Measurements from ENCODE around the gene ROGDI.

ROGDI gene

DNA sequence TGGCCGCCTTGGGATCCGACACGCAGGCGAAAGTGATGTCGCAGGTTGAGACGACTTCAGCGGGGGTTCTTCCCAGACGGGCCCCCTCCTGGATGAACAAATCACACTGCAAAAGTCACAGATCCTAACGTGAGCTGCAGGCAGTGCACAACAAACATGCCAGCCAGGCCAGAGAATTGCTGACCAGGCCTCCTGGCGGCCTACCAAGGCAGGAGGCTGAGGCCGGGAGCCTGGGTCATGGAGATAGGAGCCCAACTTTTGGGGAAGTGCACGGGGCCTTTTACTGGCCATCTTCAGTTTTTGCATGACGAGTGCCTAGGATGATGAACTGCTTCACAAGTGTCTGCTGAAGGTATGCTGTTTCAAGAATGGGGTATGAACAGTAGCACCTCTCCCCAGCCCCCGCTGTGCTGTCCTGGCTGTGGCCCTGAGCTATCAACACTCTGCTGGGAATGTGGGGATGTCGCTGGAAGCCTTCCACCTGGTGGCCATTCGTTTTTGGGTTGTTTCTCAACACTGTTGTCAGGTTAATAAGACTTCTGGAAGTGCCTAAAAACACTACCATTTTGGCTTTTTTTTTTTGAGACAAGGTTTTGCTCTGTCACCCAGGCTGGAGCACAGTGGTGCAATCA lies 12.2 kb upstream of the ROGDI start:
- no peak for DNase-seq

DNA sequence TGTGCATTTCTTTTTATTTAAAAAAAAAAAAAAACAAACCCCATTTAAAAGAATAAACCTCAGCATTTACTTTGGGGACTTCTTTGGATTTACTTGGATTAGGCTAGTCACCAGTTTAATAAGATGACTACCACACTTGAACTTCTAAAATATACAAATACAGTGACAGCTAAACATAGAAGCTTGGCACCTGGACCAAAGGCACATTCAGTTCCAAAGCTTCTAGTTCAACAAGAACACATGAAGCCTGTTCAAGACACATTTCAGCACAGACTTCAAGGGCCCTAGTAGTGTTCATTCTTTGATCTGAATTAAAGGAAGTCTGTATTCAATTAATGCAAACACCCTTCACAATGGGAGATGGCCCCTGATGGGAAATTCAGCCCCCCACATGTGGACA lies 11.6 kb upstream of the ROGDI start:
- DNase-seq: no peak

DNA sequence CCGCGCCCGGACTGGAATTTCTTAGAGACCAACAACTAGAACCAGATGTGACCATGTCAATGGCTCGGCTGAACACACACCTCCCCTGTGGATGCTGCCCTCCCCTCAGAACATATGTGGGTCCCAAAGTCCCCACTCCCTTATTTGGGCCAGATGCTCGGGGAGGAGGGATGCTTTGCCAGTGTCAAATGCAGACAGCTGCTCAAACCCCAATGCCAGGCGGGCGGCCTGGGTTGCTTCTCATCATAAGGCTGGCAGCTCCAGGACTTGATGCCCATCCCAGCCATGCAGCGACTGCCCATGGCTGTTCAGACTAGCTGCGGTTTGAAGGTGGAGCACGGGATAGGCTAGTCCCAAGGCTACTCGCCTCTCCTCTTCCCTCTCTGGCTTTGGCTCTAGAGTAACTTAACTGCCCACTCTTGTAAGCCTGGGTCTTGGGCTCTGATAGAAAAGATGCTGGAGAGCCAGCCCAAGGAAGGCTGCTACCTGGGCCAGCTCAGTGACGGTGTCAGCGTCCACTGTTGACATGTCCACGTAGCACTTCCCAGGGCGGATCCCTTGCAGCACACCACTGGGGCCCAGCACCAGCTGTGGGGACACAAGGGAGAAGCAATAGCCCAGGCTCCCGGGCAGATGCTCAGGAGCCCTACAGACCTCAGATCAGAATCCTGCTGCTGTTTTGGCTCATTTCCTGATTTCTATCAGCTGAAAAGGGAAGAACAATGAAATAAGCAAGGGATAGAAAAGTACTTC lies 11.0 kb upstream of the ROGDI start:
- DNase-seq: no peak

DNA sequence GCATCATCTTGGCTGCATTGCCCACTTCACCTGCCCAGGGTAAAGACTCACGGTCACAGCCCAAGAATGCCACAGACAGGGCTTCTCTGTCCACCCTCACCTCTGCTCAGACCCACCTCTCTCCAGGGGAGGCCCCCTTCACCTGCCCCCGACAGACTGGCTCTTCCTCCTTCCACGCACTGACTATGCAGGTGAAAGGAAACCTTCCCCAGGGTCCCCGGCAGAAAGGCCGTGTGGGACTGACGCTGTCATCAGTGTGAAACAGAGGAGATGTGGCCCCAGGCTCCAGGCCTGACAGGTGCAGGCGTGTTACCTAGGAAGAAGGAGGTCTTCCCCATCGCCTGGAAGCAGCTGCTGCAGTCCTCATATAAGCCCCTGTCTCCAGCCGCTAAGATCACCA lies 9.3 kb upstream of the ROGDI start:
- no peak for DNase-seq

DNA sequence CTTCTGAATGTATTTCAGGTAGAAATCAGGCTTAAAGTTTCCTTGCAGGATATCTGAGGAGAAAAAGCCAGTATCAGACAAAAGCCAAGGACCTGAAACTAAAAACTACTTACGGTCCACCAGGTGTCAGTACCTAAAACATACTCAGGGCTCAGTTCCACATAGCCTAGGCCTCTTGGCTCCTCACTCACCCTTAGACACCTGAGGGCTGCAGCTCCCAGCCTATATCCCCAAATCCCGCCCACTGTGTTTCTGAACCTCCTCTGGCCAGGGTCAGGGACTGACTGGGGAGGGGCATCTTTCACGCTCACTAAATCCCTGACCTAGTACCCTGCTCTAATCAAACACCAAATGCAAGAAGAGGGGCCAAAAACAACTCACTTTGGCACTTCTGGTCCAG lies 8.8 kb upstream of the ROGDI start:
- no peak for DNase-seq

DNA sequence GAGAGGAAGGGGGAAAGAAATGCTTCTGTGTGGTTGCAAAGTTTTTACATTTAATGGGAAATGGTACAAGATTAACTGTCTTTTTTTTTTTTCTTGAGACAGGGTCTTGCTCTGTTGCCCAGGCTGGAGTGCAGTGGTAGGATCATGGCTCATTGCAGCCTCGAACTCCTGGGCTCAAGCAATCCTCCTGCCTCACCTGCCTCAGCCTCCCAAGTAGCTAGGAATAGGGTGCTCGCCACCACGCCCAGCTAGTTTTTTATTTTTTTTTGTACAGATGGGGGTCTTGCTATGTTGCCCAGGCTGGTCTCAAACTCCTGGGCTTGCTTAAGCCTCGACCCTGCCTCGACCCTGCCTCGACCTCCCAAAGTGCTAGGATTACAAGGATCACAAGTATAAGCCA lies 3.8 kb upstream of the ROGDI start:
- DNase-seq: no peak

DNA sequence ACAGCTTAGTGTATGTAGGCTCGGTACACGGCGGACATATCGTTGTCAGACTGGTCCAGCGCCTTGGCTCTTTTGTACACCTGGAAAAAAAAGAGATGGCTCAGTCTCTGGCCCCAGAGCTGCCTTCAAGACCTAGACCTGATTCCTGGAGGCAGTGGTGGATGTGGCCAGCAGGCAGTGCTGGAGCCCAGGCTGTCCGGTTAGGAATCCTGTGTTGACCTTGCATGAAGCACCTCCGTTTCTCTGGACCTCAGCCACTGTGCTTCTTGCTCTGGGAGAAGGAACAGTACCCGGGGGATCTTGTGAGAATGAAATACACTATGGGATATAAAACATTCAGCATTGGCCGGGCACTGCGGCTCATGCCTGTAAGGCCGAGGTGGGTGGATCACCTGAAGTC lies 2.8 kb upstream of the ROGDI start:
- no peak for DNase-seq

DNA sequence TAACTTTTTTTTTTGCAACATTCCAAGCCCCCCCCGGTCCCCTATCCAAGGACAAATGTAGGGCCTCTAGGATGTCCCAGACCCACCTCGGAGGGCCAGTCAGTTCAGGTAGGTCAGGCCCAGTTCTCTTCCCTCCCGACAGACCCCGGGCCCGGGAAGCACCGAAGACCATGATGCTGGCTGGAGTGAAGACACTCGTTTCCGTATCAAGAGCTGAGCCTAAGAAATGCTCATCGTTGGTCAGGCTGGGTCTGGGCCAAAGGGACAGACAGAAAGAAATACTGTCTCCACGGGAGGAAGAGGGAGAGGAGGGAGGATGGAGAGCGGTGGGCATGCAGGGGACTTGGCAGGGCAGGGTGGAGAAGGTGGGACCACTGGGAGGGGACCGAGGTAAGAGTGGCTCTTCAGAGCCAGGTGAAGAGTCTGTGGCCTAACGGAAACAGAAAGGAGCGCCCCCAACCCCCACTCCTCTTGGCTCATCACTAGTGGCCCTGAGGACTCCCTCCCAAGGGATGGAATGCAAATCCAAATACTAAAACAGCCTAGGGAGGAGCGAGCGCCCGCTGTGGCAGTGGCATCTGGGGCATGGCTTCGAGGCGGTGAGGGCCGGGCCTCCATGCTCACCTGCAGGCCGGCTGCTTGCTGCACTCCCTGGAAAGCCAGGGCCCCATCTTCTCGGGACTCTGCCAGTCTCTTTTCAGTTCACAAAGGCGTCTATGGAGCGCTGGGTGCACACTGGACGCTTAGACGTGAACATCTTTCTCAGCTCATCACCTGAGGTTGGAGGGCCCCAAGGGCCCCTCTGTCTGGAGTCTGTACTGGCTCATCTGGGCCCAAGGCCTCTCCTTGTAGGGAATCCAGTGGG lies 1.7 kb upstream of the ROGDI start:
- DNase-seq: no peak

DNA sequence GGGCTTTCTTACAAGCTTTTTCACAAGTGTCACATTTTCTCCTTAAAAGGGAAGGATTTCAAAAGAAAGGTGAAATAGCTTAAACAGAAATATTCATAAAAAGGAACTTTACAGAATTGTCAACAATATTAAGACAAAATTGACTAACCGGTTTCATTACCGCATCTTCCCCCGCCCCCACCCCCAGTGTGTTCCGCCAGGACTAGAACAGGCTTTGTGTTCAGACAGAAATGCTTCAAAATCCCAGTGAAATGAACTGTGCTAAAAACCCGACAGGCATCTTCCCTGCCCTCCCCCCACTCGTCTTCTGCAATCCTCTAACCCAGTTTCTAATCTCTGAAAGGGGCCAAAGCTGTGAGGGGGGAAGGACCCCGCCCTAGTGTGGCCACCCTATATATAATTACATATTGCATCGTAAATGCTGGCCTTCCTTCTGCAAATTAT lies 990 bp upstream of the ROGDI start:
- no peak for DNase-seq

DNA sequence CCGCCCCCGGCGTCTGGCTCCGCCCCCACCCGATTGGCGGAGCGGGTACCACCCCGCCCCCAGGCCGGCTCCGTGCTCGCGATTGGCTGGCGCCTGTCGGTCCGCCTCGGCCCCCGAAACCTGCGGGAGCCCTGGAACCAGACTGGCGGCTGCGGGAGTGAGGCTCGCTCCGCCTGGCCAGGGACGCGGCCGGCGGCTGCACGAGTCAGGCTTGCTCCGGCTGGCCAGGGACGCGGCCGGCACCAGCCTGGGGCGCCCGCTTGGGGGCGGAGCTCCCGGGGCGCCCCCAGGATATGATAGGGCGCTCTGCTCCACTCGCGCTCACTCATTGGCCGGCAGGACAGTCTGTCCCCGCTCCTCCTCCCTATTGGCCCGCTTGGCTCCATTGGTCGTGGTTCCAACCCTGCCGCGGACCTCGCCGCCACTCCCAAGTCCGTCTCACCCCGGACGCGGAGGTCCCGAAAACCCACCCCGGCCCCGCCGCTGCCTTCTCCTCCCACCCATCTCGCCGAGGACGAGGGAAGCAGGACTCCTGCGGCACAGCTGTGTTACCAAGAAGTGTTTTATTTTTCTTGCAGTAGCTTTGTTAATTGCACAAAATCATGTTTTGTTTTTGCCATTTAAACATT lies 340 bp upstream of the ROGDI start:
- DNase-seq: peak; percentile 71 to 99 (median 95)

DNA sequence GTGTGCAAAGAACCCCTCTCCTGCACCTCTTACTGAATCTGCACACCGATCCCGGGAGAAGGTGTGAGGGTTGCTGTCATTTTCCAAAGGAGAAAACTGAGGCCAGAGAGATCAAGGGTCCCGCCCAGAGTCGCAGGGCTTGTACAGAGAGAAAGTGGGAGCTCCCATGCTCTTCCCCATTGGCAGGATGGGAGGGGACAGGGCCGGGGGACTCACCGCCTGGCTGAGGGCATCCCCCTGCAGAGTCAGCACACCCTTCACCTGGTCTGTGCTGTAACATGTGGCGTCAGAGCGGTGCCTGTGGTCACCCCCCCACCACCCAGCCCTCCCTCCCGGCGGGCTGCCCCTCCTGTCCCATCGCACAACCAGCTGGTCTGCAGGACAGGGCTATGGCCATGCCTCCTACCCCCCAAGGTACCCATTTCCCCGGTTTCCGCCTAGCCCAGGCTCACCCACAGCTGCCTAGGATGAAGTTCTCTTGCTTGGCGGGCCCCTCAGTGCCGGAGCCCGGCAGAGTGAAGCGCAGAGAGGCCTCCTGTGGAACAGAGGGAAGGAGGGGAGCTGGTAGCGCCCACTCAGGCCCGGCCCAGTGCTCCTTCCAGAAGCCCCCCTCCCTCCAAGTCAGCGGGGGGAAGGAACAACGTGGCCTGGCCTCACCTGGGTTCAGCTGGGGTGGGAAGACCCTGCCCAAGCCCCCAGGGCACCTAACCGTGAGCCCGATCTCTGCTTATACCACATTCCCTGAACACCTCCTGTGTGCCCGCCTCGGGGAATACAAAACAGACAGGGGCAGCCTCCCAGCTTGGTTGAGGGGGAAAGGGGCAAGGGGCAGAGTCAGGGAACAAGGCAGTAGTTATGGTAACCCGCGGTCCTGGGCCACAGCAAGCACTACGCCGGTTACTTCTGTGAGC lies 1.1 kb downstream of the ROGDI start:
- DNase-seq: peak in 9 of 51 donors; percentile 29 to 57 (median 47)

DNA sequence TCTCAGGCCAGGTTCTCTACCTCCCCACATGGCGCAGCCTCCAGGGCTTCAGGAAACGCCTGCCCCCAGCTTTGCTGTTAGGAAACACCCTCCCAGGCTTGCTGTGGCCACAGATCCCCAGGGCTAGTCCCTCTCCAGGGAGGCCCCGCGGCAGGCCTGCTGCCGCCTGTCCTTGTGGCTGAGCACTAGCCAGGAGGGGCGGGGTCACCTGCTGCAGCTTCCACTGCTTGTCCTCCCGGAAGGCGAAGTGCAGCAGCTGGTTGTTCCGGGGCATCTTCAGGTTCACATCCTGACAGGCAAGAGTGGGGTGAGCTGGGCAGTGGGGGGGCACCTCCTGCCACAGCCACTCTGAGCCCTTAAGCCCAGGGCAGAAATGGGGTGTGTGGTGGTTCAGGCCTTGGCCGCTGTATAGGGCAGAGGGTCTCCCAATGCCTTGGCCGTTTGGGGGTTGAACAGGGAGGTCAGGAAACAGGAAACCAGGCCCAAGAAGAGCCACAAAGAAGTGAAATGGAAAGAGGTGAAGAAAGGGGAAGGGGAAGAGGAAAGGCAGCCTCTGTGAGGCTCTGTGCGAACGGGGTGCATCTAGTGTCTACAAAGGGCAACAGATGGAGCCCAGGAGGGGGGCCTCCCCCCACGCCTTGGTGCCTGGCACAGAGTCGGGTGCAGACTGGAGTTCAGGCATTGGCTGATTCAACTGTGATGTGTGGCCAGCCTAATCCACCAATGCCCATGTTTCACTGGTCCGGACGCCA lies 2.0 kb downstream of the ROGDI start:
- DNase-seq: peak in 45 of 51 donors; percentile 6 to 95 (median 72)

DNA sequence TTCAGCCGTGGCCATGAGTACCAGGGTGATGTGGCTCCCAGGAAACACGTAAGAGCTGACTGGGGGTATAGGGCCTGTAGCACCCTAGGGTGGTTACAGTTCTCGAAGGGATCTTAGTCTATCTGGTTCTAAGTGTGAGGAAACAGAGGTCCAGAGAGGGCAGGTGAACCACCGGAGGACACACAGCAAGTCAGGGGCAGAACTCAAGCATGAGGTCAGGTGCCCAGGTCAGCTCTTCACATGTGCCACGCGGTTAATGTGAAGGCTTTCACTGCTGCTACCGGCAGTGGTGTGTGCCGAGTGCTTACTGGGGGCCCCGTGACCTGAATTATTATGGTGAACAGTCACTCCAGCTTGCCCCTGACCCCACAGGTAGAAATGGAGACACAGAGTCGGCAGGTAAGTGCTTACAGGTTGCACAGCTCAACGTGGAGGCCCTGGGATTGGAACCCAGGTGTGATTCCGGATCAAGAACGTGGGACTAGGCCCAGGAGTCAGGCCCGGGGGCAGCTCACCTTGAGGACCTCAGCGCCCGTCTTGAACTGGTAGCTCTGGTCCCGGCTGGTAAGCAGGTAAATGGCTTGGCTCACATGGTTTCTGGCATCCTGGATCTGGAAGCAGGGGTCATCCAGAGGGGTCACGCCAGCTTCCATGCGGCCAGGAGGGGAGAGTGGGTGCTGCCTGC lies 3.1 kb downstream of the ROGDI start:
- DNase-seq: no peak

DNA sequence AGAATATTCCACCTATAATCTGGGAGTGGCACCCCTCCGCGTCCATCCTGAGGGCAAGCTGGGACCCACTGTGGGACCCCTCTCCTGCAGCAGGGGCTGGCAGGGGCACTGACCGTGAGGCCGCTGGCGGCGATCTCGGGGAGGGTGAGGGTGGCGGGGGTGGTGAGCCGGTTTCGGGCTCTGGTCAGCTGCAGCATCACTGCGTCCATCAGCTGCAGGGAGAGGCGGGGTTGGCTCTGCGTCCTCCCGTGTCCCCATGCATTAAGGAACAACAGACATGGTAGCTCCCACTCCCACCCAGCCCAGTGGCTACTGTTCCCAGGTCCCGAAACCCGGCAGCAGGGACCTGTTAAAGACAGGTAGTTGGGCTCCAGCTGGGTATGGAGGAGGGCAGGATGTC lies 4.0 kb downstream of the ROGDI start:
- DNase-seq: no peak

DNA sequence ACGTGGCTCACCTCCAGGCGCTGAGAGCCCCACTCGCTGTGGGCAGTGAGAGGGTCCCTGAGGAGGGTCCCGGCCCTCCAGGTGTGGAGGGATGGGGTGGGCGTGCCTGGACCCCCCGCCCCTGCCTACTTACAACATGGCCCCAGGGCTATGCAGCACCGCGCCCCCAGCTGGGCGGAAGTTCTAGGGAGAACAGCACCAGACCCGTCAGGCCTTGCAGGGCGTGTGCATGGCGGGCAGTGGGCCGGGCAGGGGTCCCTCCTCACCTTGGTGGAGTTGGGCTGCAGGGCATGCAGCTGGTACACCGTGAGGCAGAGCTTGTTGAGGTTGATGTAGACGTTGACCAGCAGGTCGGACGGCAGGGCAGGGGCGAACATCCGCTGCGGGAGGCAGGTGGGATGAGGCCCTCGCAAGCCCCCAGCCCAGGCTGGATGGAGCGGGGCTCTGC lies 4.6 kb downstream of the ROGDI start:
- DNase-seq: no peak

DNA sequence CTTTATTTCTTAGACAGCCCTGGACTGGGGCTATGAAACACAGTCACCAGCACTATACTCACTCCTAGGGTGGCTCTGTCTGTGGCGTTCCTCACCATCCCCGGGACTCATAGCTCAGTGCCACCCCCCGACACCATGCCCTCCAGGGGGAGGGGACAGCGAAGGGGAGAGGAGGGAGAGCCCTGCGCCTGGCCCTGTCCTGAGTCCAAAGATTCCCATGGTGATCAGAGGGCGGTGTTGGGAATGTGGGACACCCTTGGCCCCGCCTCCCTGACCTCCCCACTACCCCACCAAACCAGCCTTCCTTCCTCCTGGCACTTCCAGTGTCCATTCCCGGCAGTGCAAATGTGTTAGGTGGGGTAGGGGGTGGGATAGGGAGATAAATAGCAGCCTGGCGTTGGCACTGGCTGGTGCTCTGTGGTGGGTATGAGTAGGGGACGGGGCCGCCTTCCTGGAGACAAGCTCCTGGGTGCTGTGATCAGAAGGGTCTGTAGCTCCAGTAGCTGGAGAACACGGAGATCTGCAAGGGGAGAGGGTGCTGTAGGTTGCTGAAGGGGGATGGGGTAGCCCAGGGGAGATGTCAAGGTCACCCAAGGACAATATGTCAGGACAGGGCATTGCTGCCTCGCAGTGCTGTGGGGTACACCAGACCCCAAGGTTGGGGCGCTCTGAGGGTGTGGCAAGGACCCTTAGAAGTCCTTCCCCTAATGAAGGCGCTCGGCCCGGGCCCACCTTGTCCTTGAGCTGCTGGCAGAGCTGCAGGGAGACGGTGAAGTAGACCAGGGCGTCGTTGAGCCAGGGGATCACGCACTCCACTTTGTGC lies 5.2 kb downstream of the ROGDI start:
- no peak for DNase-seq

DNA sequence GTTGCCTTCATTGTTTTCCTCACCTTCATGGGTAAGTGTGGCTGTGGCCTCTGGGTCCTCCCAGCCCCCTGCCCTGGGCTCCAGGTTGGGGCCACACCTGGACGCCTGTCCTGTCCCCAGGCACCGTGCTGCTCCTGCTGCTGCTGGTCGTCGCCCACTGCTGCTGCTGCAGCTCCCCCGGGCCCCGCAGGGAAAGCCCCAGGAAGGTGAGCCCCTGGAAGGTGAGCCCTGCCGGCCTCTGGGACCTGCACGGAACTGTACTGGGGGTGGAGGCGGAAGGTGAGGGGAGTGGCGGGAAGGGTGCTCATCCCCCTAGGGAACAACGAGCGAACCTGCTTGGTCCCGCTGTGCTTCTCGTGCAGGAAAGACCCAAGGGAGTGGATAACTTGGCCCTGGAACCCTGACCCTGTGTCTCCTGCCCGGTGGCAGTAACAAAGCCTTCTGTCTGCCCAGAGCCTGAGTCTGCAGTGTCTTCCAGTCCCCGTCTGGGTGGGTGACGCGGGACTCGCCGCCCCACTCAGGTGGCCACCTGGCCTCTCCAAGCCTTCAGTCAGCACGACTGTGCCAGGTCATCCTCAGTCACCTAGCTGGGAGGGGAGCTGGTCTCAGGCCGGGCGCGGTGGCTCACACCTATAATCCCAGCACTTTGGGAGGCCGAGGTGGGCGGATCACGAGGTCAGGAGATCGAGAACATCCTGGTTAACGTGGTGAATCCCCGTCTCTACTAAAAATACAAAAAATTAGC lies 6.4 kb downstream of the ROGDI start:
- no peak for DNase-seq

Data from hypothalamus (tissue), 51 donors.